Measurements from ENCODE around the gene GRIK4. TPM values are rescaled to one million over a fixed set of nuclear protein-coding genes. Genes with fewer than 3 reads are reported as not detected.
"Not testable (repeated sequence)": the region's sequence is repeated elsewhere in the genome, so short reads cannot be mapped to it uniquely, and the experiment has no call there.

The GRIK4 gene
- total and polyA plus RNA-seq, 11 donors: 0.04 to 0.45 (median 0.12) TPM; not detected in 6

DNA sequence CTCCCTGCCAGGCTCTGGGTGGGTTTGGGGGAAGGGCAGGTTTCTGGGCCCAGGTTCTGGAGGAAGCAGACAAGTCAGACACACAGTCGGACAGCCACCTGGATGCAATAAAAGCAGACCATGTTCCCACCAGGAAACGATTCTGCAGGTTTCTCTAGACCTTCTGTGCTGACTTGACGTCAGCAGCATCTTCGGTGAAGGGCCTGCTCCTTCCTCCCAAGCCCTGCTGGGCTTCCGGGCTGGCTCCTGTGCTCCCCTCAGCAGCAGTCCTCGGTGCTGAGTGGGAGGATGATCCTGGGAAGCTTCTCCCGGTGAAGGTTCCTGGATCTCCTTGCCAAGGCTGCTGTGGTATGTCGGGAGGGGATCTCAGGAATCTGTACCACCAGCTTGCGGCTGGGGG lies 240.0 kb downstream of the GRIK4 start:
- 42 to 58% (median 55%) methylated on average over 9 of the region's 9 CpGs for WGBS, 4 donors
- peaks cover 0 to 49% (median 0%) of the 10 kb centered on the region in 9 donors for H3K27me3 ChIP-seq
- intact Hi-C loops (cut with DNase I): no loop called here
- no peak for TF ChIP-seq POLR2A (IDR thresholded peaks at IDR 0.05)
- TF ChIP-seq, protein P1, sequence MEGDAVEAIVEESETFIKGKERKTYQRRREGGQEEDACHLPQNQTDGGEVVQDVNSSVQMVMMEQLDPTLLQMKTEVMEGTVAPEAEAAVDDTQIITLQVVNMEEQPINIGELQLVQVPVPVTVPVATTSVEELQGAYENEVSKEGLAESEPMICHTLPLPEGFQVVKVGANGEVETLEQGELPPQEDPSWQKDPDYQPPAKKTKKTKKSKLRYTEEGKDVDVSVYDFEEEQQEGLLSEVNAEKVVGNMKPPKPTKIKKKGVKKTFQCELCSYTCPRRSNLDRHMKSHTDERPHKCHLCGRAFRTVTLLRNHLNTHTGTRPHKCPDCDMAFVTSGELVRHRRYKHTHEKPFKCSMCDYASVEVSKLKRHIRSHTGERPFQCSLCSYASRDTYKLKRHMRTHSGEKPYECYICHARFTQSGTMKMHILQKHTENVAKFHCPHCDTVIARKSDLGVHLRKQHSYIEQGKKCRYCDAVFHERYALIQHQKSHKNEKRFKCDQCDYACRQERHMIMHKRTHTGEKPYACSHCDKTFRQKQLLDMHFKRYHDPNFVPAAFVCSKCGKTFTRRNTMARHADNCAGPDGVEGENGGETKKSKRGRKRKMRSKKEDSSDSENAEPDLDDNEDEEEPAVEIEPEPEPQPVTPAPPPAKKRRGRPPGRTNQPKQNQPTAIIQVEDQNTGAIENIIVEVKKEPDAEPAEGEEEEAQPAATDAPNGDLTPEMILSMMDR (IDR thresholded peaks at IDR 0.05): no peak
- H3K4me3 ChIP-seq: no peak overlapping the region
- no peak for ATAC-seq
- peaks cover 0 to 10% (median 0%) of the 10 kb centered on the region in 12 donors for H3K4me1 ChIP-seq
- H3K27ac ChIP-seq: no peak overlapping the region
- no peaks in the 10 kb centered on the region for H3K36me3 ChIP-seq
- no peaks in the 10 kb centered on the region for H3K9me3 ChIP-seq
- DNase-seq: no peak

DNA sequence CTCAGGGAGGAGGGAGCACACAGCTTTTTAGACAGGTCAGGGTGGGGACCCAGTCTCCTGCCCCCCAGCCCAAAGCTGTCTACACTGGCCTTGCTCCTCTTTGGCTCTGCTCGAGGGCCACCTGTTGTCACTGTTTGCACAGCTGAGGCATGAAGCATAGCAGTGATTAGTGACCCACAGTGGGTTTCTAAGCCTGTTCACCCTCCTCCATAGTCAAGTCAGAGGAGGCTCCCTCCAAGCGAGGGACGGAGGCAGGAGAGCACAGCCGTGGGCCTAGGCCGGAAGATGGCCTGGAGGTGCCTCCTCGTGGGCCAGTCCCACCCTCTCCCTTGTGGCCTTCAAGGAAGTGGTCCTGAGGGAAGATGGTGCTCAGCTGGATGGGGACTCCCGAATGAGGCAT lies 241.1 kb downstream of the GRIK4 start:
- Histone ChIP-seq H3K36me3 (no peaks in the 10 kb centered on the region), H3K9me3 (no peaks in the 10 kb centered on the region), H3K27me3 (peaks cover 0 to 40% (median 0%) of the 10 kb centered on the region in 9 donors), H3K27ac (no peak overlapping the region), H3K4me3 (no peak overlapping the region), H3K4me1 (peaks cover 0 to 6% (median 0%) of the 10 kb centered on the region in 12 donors)
- DNase-seq: no peak
- ATAC-seq: no peak
- no peak for TF ChIP-seq POLR2A (IDR thresholded peaks at IDR 0.05)
- TF ChIP-seq, protein P1 (IDR thresholded peaks at IDR 0.05): no peak
- intact Hi-C loops (cut with DNase I): no loop called here
- WGBS, 4 donors: 79 to 88% (median 85%) methylated on average over 4 to 7 of the region's 7 CpGs

GRCh38 chr11:120756931-120757330 lies 245.4 kb downstream of the GRIK4 start:
- DNase-seq: no peak
- Histone ChIP-seq H3K36me3 (no peaks in the 10 kb centered on the region), H3K27me3 (peaks cover 0 to 5% (median 0%) of the 10 kb centered on the region in 9 donors), H3K4me1 (no peaks in the 10 kb centered on the region), H3K4me3 (no peak overlapping the region), H3K27ac (no peak overlapping the region), H3K9me3 (no peaks in the 10 kb centered on the region)
- WGBS, 4 donors: 68 to 88% (median 77%) methylated on average over 1 to 3 of the region's 3 CpGs
- TF ChIP-seq, protein P1 (IDR thresholded peaks at IDR 0.05): no peak
- TF ChIP-seq POLR2A (IDR thresholded peaks at IDR 0.05): no peak
- intact Hi-C loops (cut with DNase I): no loop called here
- no peak for ATAC-seq

GRCh38 chr11:120759046-120759445 lies 247.5 kb downstream of the GRIK4 start:
- Histone ChIP-seq H3K9me3 (peaks cover 0 to 2% (median 0%) of the 10 kb centered on the region in 12 donors), H3K4me3 (no peak overlapping the region), H3K4me1 (no peaks in the 10 kb centered on the region), H3K27me3 (peaks cover 0 to 5% (median 0%) of the 10 kb centered on the region in 9 donors), H3K27ac (no peak overlapping the region), H3K36me3 (no peaks in the 10 kb centered on the region)
- 53 to 66% (median 57%) methylated on average over 2 of the region's 2 CpGs for WGBS, 4 donors
- no peak for ATAC-seq
- no peak for DNase-seq
- intact Hi-C loops (cut with DNase I): no loop called here
- TF ChIP-seq POLR2A (IDR thresholded peaks at IDR 0.05): no peak
- TF ChIP-seq, protein P1 (IDR thresholded peaks at IDR 0.05): no peak

DNA sequence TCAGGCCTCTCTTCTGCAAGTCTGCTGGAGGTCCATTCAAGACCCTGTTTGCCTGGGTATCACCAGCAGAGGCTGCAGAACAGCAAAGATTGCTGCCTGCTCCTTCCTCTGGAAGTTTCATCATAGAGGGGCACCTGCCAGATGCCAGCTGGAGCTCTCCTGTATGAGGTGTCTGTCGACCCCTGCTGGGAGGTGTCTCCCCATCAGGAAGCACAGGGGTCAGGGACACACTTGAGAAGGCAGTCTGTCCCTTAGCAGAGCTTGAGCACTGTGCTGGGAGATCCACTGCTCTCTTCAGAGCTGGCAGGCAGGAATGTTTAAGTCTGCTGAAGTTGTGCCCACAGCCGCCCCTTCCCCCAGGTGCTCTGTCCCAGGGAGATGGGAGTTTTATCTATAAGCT lies 254.2 kb downstream of the GRIK4 start:
- H3K9me3 ChIP-seq: peaks cover 0 to 20% (median 9%) of the 10 kb centered on the region in 12 donors
- ATAC-seq; H3K27ac ChIP-seq; H3K36me3 ChIP-seq; DNase-seq; H3K4me1 ChIP-seq; intact Hi-C loops (cut with DNase I); H3K4me3 ChIP-seq: not testable (repeated sequence)
- peaks cover 0 to 18% (median 0%) of the 10 kb centered on the region in 9 donors for H3K27me3 ChIP-seq
- 50 to 82% (median 76%) methylated on average over 1 to 2 of the region's 2 CpGs for WGBS, 4 donors
